Lower leg skin (tissue), 3 donors: ENCODE results near the gene TMCC1.

Source experiments
- CTCF ChIP-seq, 3 donors: fragments of 450-650 bp; IDR thresholded peaks; one replicate each; pipeline ENCODE4 v1.5.1; 2016; ENCODE audit warnings: antibody characterized with exemption in 3 of 3, mild to moderate bottlenecking in 3 of 3, moderate library complexity in 2 of 3
- POLR2A ChIP-seq, 2 donors: fragments of 450-650 bp; IDR thresholded peaks; one replicate each; pipeline ENCODE4 v1.6.1; 2016 to 2017; ENCODE audit warnings: antibody characterized with exemption in 2 of 2, mild to moderate bottlenecking in 1 of 2, moderate library complexity in 1 of 2

GRCh38 chr3:129617381-129618185 lies 275.9 kb downstream of the TMCC1 start:
- TF ChIP-seq CTCF (IDR thresholded peaks at IDR 0.05) (no peak), POLR2A (IDR thresholded peaks at IDR 0.05) (no peak)
